WTC11 (cell line): ENCODE data around the gene COL25A1. TPM values are rescaled to one million over a fixed set of nuclear protein-coding genes. Genes with fewer than 3 reads are reported as not detected.

Experiments
- ATAC-seq: fragments of 200-7000 bp; cut with Tn5 transposase; 2 replicates; pipeline ENCODE4 v1.10.0; 2021; ENCODE audit warnings: mild to moderate bottlenecking, moderate library complexity
- CTCF ChIA-PET: fragments of 300-600 bp; sonication (Branson Sonifier 250); formaldehyde crosslinking; loops from one replicate; lab custom pipeline; 2021; ENCODE audit warnings: antibody characterized with exemption; lab: Charles Lee
- POLR2A ChIA-PET: fragments of 350-600 bp; sonication (Branson Sonifier 250); formaldehyde crosslinking; loops from one replicate; lab custom pipeline; 2021; ENCODE audit warnings: antibody characterized with exemption; lab: Charles Lee
- DNase-seq: peaks from one replicate; pipeline ENCODE4 v3.0.0; 2021; ENCODE audit warnings: low spot score
- H3K27ac Mint-ChIP-seq: 2 replicates; pipeline ENCODE4 v1.8.0; 2021; ENCODE audit warnings: mixed read lengths
- H3K27me3 Mint-ChIP-seq: 2 replicates; pipeline ENCODE4 v1.8.0; 2021; ENCODE audit warnings: low read depth, mild to moderate bottlenecking, moderate library complexity, mixed read lengths
- H3K36me3 Mint-ChIP-seq: 2 replicates; pipeline ENCODE4 v1.8.0; 2021; ENCODE audit warnings: mixed read lengths
- H3K4me1 Mint-ChIP-seq: 2 replicates; pipeline ENCODE4 v1.8.0; 2022; ENCODE audit warnings: mixed read lengths
- H3K4me3 Mint-ChIP-seq: 2 replicates; pipeline ENCODE4 v1.8.0; 2021; ENCODE audit warnings: mild to moderate bottlenecking, moderate library complexity, mixed read lengths
- H3K9me3 Mint-ChIP-seq: 2 replicates; pipeline ENCODE4 v1.8.0; 2021; ENCODE audit warnings: mixed read lengths
- CBFB ChIP-seq: sonication (generic); formaldehyde crosslinking; IDR thresholded peaks from 2 replicates; pipeline ENCODE4 v1.8.1; 2022; ENCODE audit warnings: mild to moderate bottlenecking, low read depth, missing genetic modification reagents
- CREM ChIP-seq: sonication (generic); formaldehyde crosslinking; IDR thresholded peaks from 2 replicates; pipeline ENCODE4 v1.8.1; 2022; ENCODE audit warnings: mild to moderate bottlenecking, missing genetic modification reagents, moderate library complexity
- E2F5 ChIP-seq: sonication (generic); formaldehyde crosslinking; IDR thresholded peaks from 2 replicates; pipeline ENCODE4 v1.8.1; 2022; ENCODE audit warnings: mild to moderate bottlenecking, moderate library complexity, missing genetic modification reagents
- ELF4 ChIP-seq: sonication (generic); formaldehyde crosslinking; IDR thresholded peaks from 2 replicates; pipeline ENCODE4 v1.8.1; 2022; ENCODE audit warnings: low read depth, mild to moderate bottlenecking, moderate library complexity, missing genetic modification reagents
- ERG ChIP-seq: fragments of 250-450 bp; sonication (Bioruptor Pico); IDR thresholded peaks from 2 replicates; pipeline ENCODE4 v1.8.0; 2021; ENCODE audit warnings: mild to moderate bottlenecking
- GABPB1 ChIP-seq: sonication (generic); formaldehyde crosslinking; IDR thresholded peaks from 2 replicates; pipeline ENCODE4 v1.8.1; 2023; ENCODE audit warnings: mild to moderate bottlenecking, missing genetic modification reagents
- GTF2I ChIP-seq: fragments of 250-450 bp; sonication (Bioruptor Pico); conservative IDR thresholded peaks from 2 replicates; pipeline ENCODE4 v1.4.0; 2021; ENCODE audit warnings: mild to moderate bottlenecking
- JAZF1 ChIP-seq: fragments of 250-450 bp; sonication (Bioruptor Pico); IDR thresholded peaks from 2 replicates; pipeline ENCODE4 v1.9.0; 2021; ENCODE audit warnings: moderate library complexity, mild to moderate bottlenecking, inconsistent platforms
- JUN ChIP-seq: sonication (generic); formaldehyde crosslinking; IDR thresholded peaks from 2 replicates; pipeline ENCODE4 v1.8.0; 2023; ENCODE audit warnings: mild to moderate bottlenecking, missing genetic modification reagents
- MYBL2 ChIP-seq: sonication (generic); formaldehyde crosslinking; IDR thresholded peaks from 2 replicates; pipeline ENCODE4 v1.8.1; 2023; ENCODE audit warnings: mild to moderate bottlenecking, moderate library complexity, missing genetic modification reagents
- NFATC4 ChIP-seq: fragments of 250-450 bp; sonication (Bioruptor Pico); IDR thresholded peaks from 2 replicates; pipeline ENCODE4 v1.9.0; 2021; ENCODE audit warnings: mild to moderate bottlenecking
- NFYB ChIP-seq: sonication (generic); formaldehyde crosslinking; conservative IDR thresholded peaks from 2 replicates; pipeline ENCODE4 v1.8.0; 2022; ENCODE audit warnings: low read depth, missing genetic modification reagents
- PRDM15 ChIP-seq: sonication (generic); formaldehyde crosslinking; IDR thresholded peaks from 2 replicates; pipeline ENCODE4 v1.8.0; 2022; ENCODE audit warnings: missing genetic modification reagents
- TEAD4 ChIP-seq: sonication (generic); formaldehyde crosslinking; IDR thresholded peaks from 2 replicates; pipeline ENCODE4 v1.8.0; 2022; ENCODE audit warnings: mild to moderate bottlenecking, missing genetic modification reagents
- USF2 ChIP-seq: sonication (generic); formaldehyde crosslinking; IDR thresholded peaks from 2 replicates; pipeline ENCODE4 v1.8.1; 2023; ENCODE audit warnings: mild to moderate bottlenecking, missing genetic modification reagents, moderate library complexity
- ZNF219 ChIP-seq: sonication (generic); formaldehyde crosslinking; IDR thresholded peaks from 2 replicates; pipeline ENCODE4 v1.8.0; 2023; ENCODE audit warnings: missing genetic modification reagents, mild to moderate bottlenecking, borderline replicate concordance
- ZNF263 ChIP-seq: sonication (generic); formaldehyde crosslinking; IDR thresholded peaks from 2 replicates; pipeline ENCODE4 v1.8.1; 2022; ENCODE audit warnings: low read depth, mild to moderate bottlenecking, moderate library complexity, missing genetic modification reagents
- ZNF396 ChIP-seq: fragments of 250-450 bp; sonication (Bioruptor Pico); IDR thresholded peaks from 2 replicates; pipeline ENCODE4 v1.8.0; 2021; ENCODE audit warnings: mild to moderate bottlenecking, moderate library complexity, borderline replicate concordance
- ZNF416 ChIP-seq: fragments of 250-450 bp; sonication (Bioruptor Pico); IDR thresholded peaks from 2 replicates; pipeline ENCODE4 v1.9.0; 2021; ENCODE audit warnings: mild to moderate bottlenecking, inconsistent platforms
- ZNF423 ChIP-seq: fragments of 250-450 bp; sonication (Bioruptor Pico); IDR thresholded peaks from 2 replicates; pipeline ENCODE4 v2.1.2; 2022; ENCODE audit warnings: mild to moderate bottlenecking, moderate library complexity
- ZNF512 ChIP-seq: sonication (generic); formaldehyde crosslinking; IDR thresholded peaks from 2 replicates; pipeline ENCODE4 v1.8.1; 2022; ENCODE audit warnings: missing genetic modification reagents, borderline replicate concordance
- total RNA-seq: library from RNA; stranded (reverse); gene quantifications from 3 replicates; pipeline ENCODE4 v1.2.3, GENCODE V29; 2021

COL25A1 gene
- total RNA-seq, 1 experiment from 2014 or later = 6.6 TPM

- H3K4me3 Mint-ChIP-seq = no peak overlapping the region
- TF ChIP-seq PRDM15 (CRISPR knock-in tag) = no peak
- no peak for TF ChIP-seq NFATC4 (CRISPR knock-in tag)
- no peak for TF ChIP-seq JUN (CRISPR knock-in tag)
- TF ChIP-seq NFYB = no peak
- no peak for TF ChIP-seq ERG
- TF ChIP-seq CREM (CRISPR knock-in tag) = no peak
- no peak for TF ChIP-seq CBFB (CRISPR knock-in tag)
- no peak for TF ChIP-seq TEAD4 (CRISPR knock-in tag)
- no peak for TF ChIP-seq USF2
- no peak for TF ChIP-seq GTF2I (CRISPR knock-in tag)
- no peak for TF ChIP-seq E2F5 (CRISPR knock-in tag)
- no peak for TF ChIP-seq ZNF263 (CRISPR knock-in tag)
- H3K27me3 Mint-ChIP-seq = no peaks in the 10 kb centered on the region; the same call in 1 of the 2 replicates
- H3K9me3 Mint-ChIP-seq = peaks cover 19% of the 10 kb centered on the region
- CTCF ChIA-PET = no interaction called here
- H3K36me3 Mint-ChIP-seq = peaks cover 13% of the 10 kb centered on the region
- DNase-seq (no peak), ATAC-seq (no peak)
- no peak overlapping the region for H3K27ac Mint-ChIP-seq
- POLR2A ChIA-PET = no interaction called here
- H3K4me1 Mint-ChIP-seq = no peaks in the 10 kb centered on the region
Observed at GRCh38 chr4:109026588-109026987, 275.9 kb downstream of the COL25A1 start.

GRCh38 chr4:109025471-109026076 is 276.9 kb downstream of the COL25A1 start:
- TF ChIP-seq MYBL2 (CRISPR knock-in tag) (no peak), ELF4 (CRISPR knock-in tag) (no peak), ZNF219 (no peak)
- TF ChIP-seq, all 79 proteins: peak for 0
- CTCF ChIA-PET = no interaction called here
- no peak overlapping the region for H3K27ac Mint-ChIP-seq

GRCh38 chr4:109022961-109023360 is 279.5 kb downstream of the COL25A1 start:
- no peaks in the 10 kb centered on the region for H3K4me1 Mint-ChIP-seq
- no peaks in the 10 kb centered on the region; the same call in 1 of the 2 replicates for H3K27me3 Mint-ChIP-seq
- ATAC-seq (no peak), DNase-seq (no peak)
- ChIA-PET POLR2A (interaction anchor here (0.6 kb wide), 1 partner anchor 141 kb away, joined by 4 read pairs; no protein-coding TSS in a partner anchor), CTCF (no interaction called here)
- no peak overlapping the region for H3K27ac Mint-ChIP-seq
- H3K4me3 Mint-ChIP-seq = no peak overlapping the region
- peaks cover 28% of the 10 kb centered on the region for H3K9me3 Mint-ChIP-seq
- H3K36me3 Mint-ChIP-seq = peaks cover 22% of the 10 kb centered on the region
- TF ChIP-seq ZNF396 (CRISPR knock-in tag) (no peak), NFATC4 (CRISPR knock-in tag) (no peak), GABPB1 (no peak), ZNF423 (CRISPR knock-in tag) (no peak), JAZF1 (CRISPR knock-in tag) (no peak), ZNF512 (CRISPR knock-in tag) (no peak), ZNF416 (CRISPR knock-in tag) (no peak), PRDM15 (CRISPR knock-in tag) (no peak)

More at GRCh38 chr4:109025471-109026076, 276.9 kb downstream of the COL25A1 start:
- Mint-ChIP-seq H3K4me1 (no peaks in the 10 kb centered on the region), H3K27me3 (no peaks in the 10 kb centered on the region; the same call in 1 of the 2 replicates), H3K4me3 (no peak overlapping the region), H3K9me3 (peaks cover 28% of the 10 kb centered on the region), H3K36me3 (peaks cover 22% of the 10 kb centered on the region)
- ATAC-seq (no peak), DNase-seq (no peak)
- POLR2A ChIA-PET = interaction anchor here (0.5 kb wide), 1 partner anchor 59 kb away, joined by 3 read pairs; no protein-coding TSS in a partner anchor
